Measurements from ENCODE around the gene COL27A1.

Gene COL27A1

GRCh38 chr9:114200721-114201300 lies 45.5 kb downstream of the COL27A1 start:
- H3K4me3 ChIP-seq, result no peak overlapping the region
- DNase-seq (ENCODE audit: low spot score in 2 of 2), result no peak
- no peaks in the 10 kb centered on the region for H3K27me3 ChIP-seq (ENCODE audit: low read depth)
- H3K36me3 ChIP-seq (replicated peaks), result peaks cover 5% of the 10 kb centered on the region
- in situ Hi-C loops (cut with MboI; ENCODE audit: low sequenced_read_pairs), result no loop called here
- H3K4me1 ChIP-seq, result no peaks in the 10 kb centered on the region
- no peaks in the 10 kb centered on the region for H3K9me3 ChIP-seq

DNA sequence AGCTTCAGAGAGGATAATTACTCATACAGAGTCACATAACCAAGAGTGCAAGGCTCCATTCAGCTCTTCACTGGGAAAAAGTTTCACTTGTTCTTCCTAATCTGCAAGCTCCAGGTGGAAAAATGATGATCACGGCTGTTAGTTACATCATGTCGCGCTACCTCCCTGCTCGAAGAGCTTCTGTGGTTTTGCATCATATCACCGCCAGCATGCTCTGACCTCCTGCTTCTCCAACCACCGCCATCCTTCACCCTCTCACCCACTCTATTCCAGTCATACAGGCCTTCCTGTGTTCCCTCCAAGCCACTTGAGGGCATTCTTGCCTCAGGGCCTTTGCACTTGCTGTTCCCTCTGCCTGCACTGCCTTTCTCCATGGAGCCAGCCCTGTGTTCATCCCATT lies 47.1 kb downstream of the COL27A1 start:
- Histone ChIP-seq H3K36me3 (replicated peaks) (peaks cover 5% of the 10 kb centered on the region), H3K4me1 (no peaks in the 10 kb centered on the region), H3K4me3 (no peak overlapping the region), H3K9me3 (no peaks in the 10 kb centered on the region), H3K27me3 (ENCODE audit: low read depth) (no peaks in the 10 kb centered on the region)
- in situ Hi-C loops (cut with MboI; ENCODE audit: low sequenced_read_pairs), result no loop called here
- DNase-seq (ENCODE audit: low spot score in 2 of 2), result no peak

GRCh38 chr9:114202849-114203248 lies 47.5 kb downstream of the COL27A1 start:
- no peaks in the 10 kb centered on the region for H3K4me1 ChIP-seq
- in situ Hi-C loops (cut with MboI; ENCODE audit: low sequenced_read_pairs), result no loop called here
- no peaks in the 10 kb centered on the region for H3K27me3 ChIP-seq (ENCODE audit: low read depth)
- no peak for DNase-seq (ENCODE audit: low spot score in 2 of 2)
- H3K4me3 ChIP-seq, result no peak overlapping the region
- no peaks in the 10 kb centered on the region for H3K9me3 ChIP-seq
- H3K36me3 ChIP-seq (replicated peaks), result peaks cover 5% of the 10 kb centered on the region; the same call in 1 of the 2 replicates

DNA sequence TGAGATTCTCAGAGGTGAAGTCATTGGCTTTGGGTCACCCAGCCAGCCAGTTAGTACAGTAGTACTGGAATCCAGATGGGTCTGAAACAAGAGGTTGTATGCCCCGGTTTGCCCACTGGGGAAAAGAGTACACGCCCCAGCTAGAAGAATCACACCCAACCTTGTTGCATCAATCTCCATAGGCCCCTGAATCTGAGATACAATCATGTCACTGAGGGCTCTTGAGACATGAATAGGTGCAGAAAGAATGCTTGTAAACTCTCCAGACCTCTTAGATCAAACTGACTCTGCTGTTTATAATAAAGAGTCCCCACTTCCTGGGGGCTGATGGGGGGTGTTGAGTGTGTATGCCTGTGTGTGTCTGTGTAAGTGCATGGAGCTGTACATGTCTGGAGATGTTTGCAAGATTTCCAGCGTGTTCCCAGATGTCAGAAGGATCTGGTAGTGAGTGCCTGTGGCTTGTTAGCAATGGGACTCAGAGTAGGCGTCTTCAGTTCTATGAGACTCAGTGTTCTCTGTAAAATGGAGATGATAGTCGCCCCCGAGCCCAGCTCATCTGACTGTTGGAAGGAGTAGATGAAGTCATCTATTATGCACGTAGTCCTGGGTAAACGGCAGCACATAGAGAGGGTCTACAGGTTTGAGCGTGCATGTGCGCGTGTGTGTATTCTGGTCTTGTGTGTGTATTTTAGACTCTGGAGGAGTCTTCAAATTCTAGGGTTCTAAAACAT lies 48.2 kb downstream of the COL27A1 start:
- H3K27me3 ChIP-seq (ENCODE audit: low read depth), result no peaks in the 10 kb centered on the region
- no peaks in the 10 kb centered on the region for H3K4me1 ChIP-seq
- H3K4me3 ChIP-seq, result no peak overlapping the region
- DNase-seq (ENCODE audit: low spot score in 2 of 2), result no peak
- H3K9me3 ChIP-seq, result no peaks in the 10 kb centered on the region
- peaks cover 5% of the 10 kb centered on the region; the same call in 1 of the 2 replicates for H3K36me3 ChIP-seq (replicated peaks)
- in situ Hi-C loops (cut with MboI; ENCODE audit: low sequenced_read_pairs), result no loop called here

DNA sequence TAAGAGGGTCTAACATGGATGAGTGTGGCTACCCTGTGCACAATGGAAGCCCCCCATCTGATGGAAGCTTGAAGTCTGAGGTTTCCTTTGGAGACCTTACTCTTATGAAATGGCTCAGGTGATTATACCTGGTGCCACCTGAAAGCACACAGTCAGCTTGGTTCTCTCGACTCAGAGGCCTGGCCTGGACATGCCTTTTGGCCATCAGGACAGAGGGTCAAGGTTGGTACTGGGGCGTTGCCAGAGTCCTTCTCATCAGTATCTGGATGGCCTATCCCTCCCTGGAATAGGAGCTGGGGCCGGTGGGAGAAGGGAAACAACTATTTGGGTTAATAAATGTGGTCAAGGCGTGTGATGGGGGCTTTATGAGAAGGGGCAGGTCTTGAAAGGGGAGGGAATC lies 48.9 kb downstream of the COL27A1 start:
- Histone ChIP-seq H3K27me3 (ENCODE audit: low read depth) (no peaks in the 10 kb centered on the region), H3K4me1 (no peaks in the 10 kb centered on the region), H3K4me3 (no peak overlapping the region), H3K36me3 (replicated peaks) (peaks cover 5% of the 10 kb centered on the region; the same call in 1 of the 2 replicates), H3K9me3 (no peaks in the 10 kb centered on the region)
- DNase-seq (ENCODE audit: low spot score in 2 of 2), result no peak
- in situ Hi-C loops (cut with MboI; ENCODE audit: low sequenced_read_pairs), result no loop called here

GRCh38 chr9:114205171-114206015 lies 50.1 kb downstream of the COL27A1 start:
- Histone ChIP-seq H3K9me3 (no peaks in the 10 kb centered on the region), H3K4me3 (no peak overlapping the region), H3K36me3 (replicated peaks) (peaks cover 15% of the 10 kb centered on the region), H3K27me3 (ENCODE audit: low read depth) (no peaks in the 10 kb centered on the region), H3K4me1 (no peaks in the 10 kb centered on the region)
- in situ Hi-C loops (cut with MboI; ENCODE audit: low sequenced_read_pairs), result no loop called here
- DNase-seq (ENCODE audit: low spot score in 2 of 2), result no peak

DNA sequence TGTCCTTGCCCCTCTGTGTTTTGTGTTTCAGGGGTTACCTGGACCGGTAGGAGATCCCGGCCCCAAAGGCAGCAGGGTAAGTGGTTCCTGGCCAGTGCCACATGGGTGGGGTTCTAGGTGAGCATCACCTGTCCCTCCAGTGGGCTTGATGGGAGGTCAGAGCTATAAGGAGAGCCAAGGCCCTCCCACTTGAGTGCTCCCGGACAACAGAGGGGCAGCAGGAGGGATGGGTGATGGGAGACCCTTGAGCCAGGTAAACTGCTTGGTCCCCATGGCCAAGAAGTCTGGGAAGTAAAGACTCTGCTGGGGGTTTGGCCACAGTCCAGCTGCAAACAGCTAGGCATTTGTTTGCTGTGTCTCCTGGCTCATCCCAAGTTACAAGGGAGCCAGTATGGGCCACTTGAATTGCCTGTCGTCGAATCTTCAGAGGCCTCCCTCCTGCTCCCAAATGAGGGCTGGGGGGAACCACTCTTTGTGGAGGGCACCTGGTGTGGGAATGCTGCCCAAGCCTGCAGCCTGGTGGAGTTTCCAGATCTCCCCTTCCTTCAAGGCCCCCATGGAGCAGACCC lies 51.0 kb downstream of the COL27A1 start:
- in situ Hi-C loops (cut with MboI; ENCODE audit: low sequenced_read_pairs), result no loop called here
- Histone ChIP-seq H3K27me3 (ENCODE audit: low read depth) (no peaks in the 10 kb centered on the region), H3K9me3 (no peaks in the 10 kb centered on the region), H3K4me1 (no peaks in the 10 kb centered on the region), H3K36me3 (replicated peaks) (peaks cover 24% of the 10 kb centered on the region), H3K4me3 (no peak overlapping the region)
- DNase-seq (ENCODE audit: low spot score in 2 of 2), result no peak

GRCh38 chr9:114207034-114207810 lies 51.9 kb downstream of the COL27A1 start:
- peaks cover 25% of the 10 kb centered on the region for H3K36me3 ChIP-seq (replicated peaks)
- H3K4me1 ChIP-seq, result no peaks in the 10 kb centered on the region
- no peaks in the 10 kb centered on the region for H3K9me3 ChIP-seq
- no peak overlapping the region for H3K4me3 ChIP-seq
- DNase-seq (ENCODE audit: low spot score in 2 of 2), result no peak
- H3K27me3 ChIP-seq (ENCODE audit: low read depth), result no peaks in the 10 kb centered on the region
- in situ Hi-C loops (cut with MboI; ENCODE audit: low sequenced_read_pairs), result no loop called here

GRCh38 chr9:114207845-114208244 lies 52.5 kb downstream of the COL27A1 start:
- Histone ChIP-seq H3K9me3 (no peaks in the 10 kb centered on the region), H3K4me3 (no peak overlapping the region), H3K36me3 (replicated peaks) (peaks cover 31% of the 10 kb centered on the region), H3K27me3 (ENCODE audit: low read depth) (no peaks in the 10 kb centered on the region), H3K4me1 (no peaks in the 10 kb centered on the region)
- in situ Hi-C loops (cut with MboI; ENCODE audit: low sequenced_read_pairs), result no loop called here
- no peak for DNase-seq (ENCODE audit: low spot score in 2 of 2)

DNA sequence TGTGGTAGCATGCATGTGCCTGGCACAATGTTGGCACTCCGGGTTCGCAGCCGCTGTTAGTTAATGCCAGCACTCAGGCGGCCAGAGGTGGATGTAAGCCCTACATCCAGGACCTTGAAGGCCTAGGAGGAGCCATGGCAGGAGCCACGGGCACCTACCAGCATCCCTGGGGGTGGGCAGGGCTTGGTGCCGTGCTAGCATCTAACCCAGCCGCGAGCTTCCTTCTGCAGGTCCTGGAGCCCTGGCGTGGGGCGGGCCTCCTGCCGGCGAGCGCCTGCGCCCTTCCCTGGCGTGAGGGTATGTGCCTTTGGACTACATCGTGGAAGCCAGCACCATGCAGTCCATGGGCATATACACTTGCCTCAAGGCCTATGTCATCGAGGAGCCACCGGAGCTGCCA lies 53.8 kb downstream of the COL27A1 start:
- H3K4me1 ChIP-seq, result no peaks in the 10 kb centered on the region
- in situ Hi-C loops (cut with MboI; ENCODE audit: low sequenced_read_pairs), result no loop called here
- peaks cover 38% of the 10 kb centered on the region for H3K36me3 ChIP-seq (replicated peaks)

DNA sequence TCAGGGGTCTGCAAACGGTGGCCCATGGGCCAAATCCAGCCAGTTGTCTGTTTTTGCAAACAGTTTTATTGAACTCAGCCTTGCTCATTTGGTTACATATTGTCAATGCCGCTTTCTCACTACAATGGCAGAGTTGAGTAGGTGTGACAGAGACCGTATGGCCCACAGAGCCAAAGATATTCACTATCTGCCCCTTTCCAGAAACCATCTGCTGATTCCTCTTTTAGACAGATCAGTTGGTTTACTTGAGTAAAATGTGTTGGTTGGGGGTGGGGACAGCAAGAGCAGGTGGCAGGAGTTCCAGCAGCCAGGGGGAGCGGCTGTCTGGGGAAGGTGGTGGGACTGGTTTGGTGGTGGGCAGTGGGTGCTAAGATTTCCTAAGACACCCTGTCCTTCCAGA lies 54.8 kb downstream of the COL27A1 start:
- H3K9me3 ChIP-seq, result no peaks in the 10 kb centered on the region
- H3K4me1 ChIP-seq, result no peaks in the 10 kb centered on the region
- no peak for DNase-seq (ENCODE audit: low spot score in 2 of 2)
- no peak overlapping the region for H3K4me3 ChIP-seq
- H3K27me3 ChIP-seq (ENCODE audit: low read depth), result no peaks in the 10 kb centered on the region
- in situ Hi-C loops (cut with MboI; ENCODE audit: low sequenced_read_pairs), result no loop called here
- H3K36me3 ChIP-seq (replicated peaks), result peaks cover 43% of the 10 kb centered on the region

More for the DNA sequence above, 53.8 kb downstream of the COL27A1 start:
- Histone ChIP-seq H3K9me3 (no peaks in the 10 kb centered on the region), H3K4me3 (no peak overlapping the region), H3K27me3 (ENCODE audit: low read depth) (no peaks in the 10 kb centered on the region)
- no peak for DNase-seq (ENCODE audit: low spot score in 2 of 2)

DNA sequence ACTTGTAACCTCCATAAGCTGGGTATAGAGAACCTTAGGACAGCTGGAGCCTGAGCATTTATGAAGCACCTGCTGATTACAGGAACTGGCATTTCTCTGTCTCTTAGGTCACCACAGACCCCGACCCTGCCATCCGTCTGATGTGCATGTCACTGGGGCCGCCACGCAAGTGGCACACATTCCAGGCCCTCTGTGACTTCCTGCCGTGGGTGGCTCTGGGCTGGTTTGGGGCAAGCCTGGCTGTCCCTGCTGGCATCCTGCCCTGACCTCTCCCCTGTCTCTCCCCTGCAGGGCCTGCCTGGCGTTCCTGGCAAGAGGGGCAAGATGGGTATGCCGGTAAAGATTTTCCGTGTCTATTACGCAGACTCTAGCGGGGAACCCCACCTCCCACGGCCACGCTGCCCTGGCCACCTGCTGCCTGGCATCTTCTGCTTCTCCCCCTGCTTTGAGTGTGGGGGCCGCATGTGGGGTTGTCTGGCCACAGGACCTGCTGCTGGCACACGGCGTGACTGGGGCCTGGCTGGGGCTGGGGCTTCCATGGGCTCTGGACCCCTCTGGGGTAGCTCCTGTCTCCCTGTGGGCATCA lies 55.4 kb downstream of the COL27A1 start:
- no peaks in the 10 kb centered on the region for H3K9me3 ChIP-seq
- H3K36me3 ChIP-seq (replicated peaks), result peaks cover 41% of the 10 kb centered on the region
- H3K27me3 ChIP-seq (ENCODE audit: low read depth), result no peaks in the 10 kb centered on the region
- no peak for DNase-seq (ENCODE audit: low spot score in 2 of 2)
- H3K4me1 ChIP-seq, result no peaks in the 10 kb centered on the region
- no peak overlapping the region for H3K4me3 ChIP-seq
- in situ Hi-C loops (cut with MboI; ENCODE audit: low sequenced_read_pairs), result no loop called here

DNA sequence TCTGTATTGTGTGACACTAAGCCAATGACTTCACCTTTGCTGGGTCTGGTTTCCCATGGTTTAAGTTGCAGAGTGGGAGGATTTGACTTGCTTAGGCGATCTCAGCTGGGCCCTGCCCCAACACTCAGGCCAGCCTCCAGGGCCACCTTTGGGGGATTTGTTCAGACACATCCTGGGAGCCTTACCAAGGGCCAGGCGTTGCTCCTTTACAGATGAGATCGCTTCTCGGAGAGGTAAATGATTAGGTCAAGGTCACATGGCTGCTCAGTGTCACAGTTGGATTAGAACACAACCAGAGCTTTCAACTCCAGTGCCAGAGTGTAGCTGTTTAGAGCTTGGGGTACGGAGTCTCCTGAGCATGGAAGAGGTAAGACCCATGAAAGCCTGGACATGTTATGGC lies 57.5 kb downstream of the COL27A1 start:
- in situ Hi-C loops (cut with MboI; ENCODE audit: low sequenced_read_pairs), result no loop called here
- H3K4me1 ChIP-seq, result no peaks in the 10 kb centered on the region
- no peak for DNase-seq (ENCODE audit: low spot score in 2 of 2)
- H3K4me3 ChIP-seq, result no peak overlapping the region
- peaks cover 37% of the 10 kb centered on the region for H3K36me3 ChIP-seq (replicated peaks)
- H3K27me3 ChIP-seq (ENCODE audit: low read depth), result no peaks in the 10 kb centered on the region
- no peaks in the 10 kb centered on the region for H3K9me3 ChIP-seq

Data from HAP-1 (cell line).